IPS-NIHi11 (cell line): ENCODE measurements around the gene MAPK4.
"Not testable (repeated sequence)": the region's sequence is repeated elsewhere in the genome, so short reads cannot be mapped to it uniquely, and the experiment has no call there.

Source experiments
- DNase-seq: peaks from one replicate; pipeline ENCODE4 v3.0.0; 2012; ENCODE audit warnings: mixed read lengths, low spot score

MAPK4 gene

GRCh38 chr18:50680966-50681365 lies 121.1 kb downstream of the MAPK4 start:
- no peak for DNase-seq

GRCh38 chr18:50682852-50683251 lies 123.0 kb downstream of the MAPK4 start:
- no peak for DNase-seq

GRCh38 chr18:50686409-50686808 lies 126.5 kb downstream of the MAPK4 start:
- DNase-seq = no peak

- DNase-seq = no peak
These were observed 127.6 kb downstream of the MAPK4 start for GRCh38 chr18:50687491-50687890.

- DNase-seq = no peak
These were observed 129.7 kb downstream of the MAPK4 start for GRCh38 chr18:50689578-50689977.

- no peak for DNase-seq
These were observed 134.3 kb downstream of the MAPK4 start for GRCh38 chr18:50694147-50694546.

- no peak for DNase-seq
These were observed 135.7 kb downstream of the MAPK4 start for GRCh38 chr18:50695431-50696176.

- DNase-seq = no peak
These were observed 136.5 kb downstream of the MAPK4 start for GRCh38 chr18:50696436-50696835.

GRCh38 chr18:50696929-50697328 lies 137.0 kb downstream of the MAPK4 start:
- DNase-seq = no peak

GRCh38 chr18:50697509-50697908 lies 137.6 kb downstream of the MAPK4 start:
- no peak for DNase-seq

GRCh38 chr18:50700245-50701165 lies 140.6 kb downstream of the MAPK4 start:
- no peak for DNase-seq

- DNase-seq = no peak
These were observed 144.6 kb downstream of the MAPK4 start for GRCh38 chr18:50704357-50704940.

- DNase-seq = no peak
These were observed 146.3 kb downstream of the MAPK4 start for GRCh38 chr18:50706199-50706598.

- DNase-seq = no peak
These were observed 146.8 kb downstream of the MAPK4 start for GRCh38 chr18:50706651-50707050.

- DNase-seq = not testable (repeated sequence)
These were observed 147.4 kb downstream of the MAPK4 start for GRCh38 chr18:50707297-50707696.

GRCh38 chr18:50707855-50708469 lies 148.1 kb downstream of the MAPK4 start:
- DNase-seq = no peak

GRCh38 chr18:50709193-50709592 lies 149.3 kb downstream of the MAPK4 start:
- peak; percentile 39 for DNase-seq

- DNase-seq = no peak
These were observed 151.5 kb downstream of the MAPK4 start for GRCh38 chr18:50711386-50711785.

- no peak for DNase-seq
These were observed 156.0 kb downstream of the MAPK4 start for GRCh38 chr18:50715919-50716318.

- DNase-seq = no peak
These were observed 157.0 kb downstream of the MAPK4 start for GRCh38 chr18:50716902-50717301.

- no peak for DNase-seq
These were observed 157.7 kb downstream of the MAPK4 start for GRCh38 chr18:50717563-50717962.
